Spinal cord (tissue), 10 donors: Measurements from ENCODE around the gene RNF11. TPM values are rescaled to one million over a fixed set of nuclear protein-coding genes. Genes with fewer than 3 reads are reported as not detected.
"Not testable (repeated sequence)": the region's sequence is repeated elsewhere in the genome, so short reads cannot be mapped to it uniquely, and the experiment has no call there.

Experiments
- DNase-seq, 6 donors: peaks; one replicate each; pipeline versions ENCODE4 v3.0.0 to v3.0.0-alpha.2; 2013 to 2015; ENCODE audit warnings: low spot score in 6 of 6, low read depth in 4 of 6
- H3K27ac ChIP-seq: one replicate; pipeline ENCODE4 v1.5.1; 2013; ENCODE audit warnings: low read depth, low read length, control low read depth
- H3K27me3 ChIP-seq: one replicate; pipeline ENCODE4 v1.6.1; 2013; ENCODE audit warnings: low read length; ENCODE audit not compliant: control insufficient read depth, insufficient read depth
- H3K36me3 ChIP-seq: one replicate; pipeline ENCODE4 v1.6.1; 2013; ENCODE audit warnings: low read length; ENCODE audit not compliant: control insufficient read depth, insufficient read depth
- H3K4me1 ChIP-seq: one replicate; pipeline ENCODE4 v1.6.1; 2013; ENCODE audit warnings: low read length; ENCODE audit not compliant: control insufficient read depth, insufficient read depth
- H3K4me3 ChIP-seq: one replicate; pipeline ENCODE4 v1.5.1; 2013; ENCODE audit warnings: low read depth, low read length, control low read depth
- H3K9me3 ChIP-seq: one replicate; pipeline ENCODE4 v1.6.1; 2013; ENCODE audit warnings: low read length; ENCODE audit not compliant: control insufficient read depth, insufficient read depth
- WGBS: methylation state at CpG from one replicate; pipeline ENCODE4 v1.1.5; 2013; ENCODE audit warnings: missing lambda C conversion rate; ENCODE audit not compliant: insufficient coverage; 5-methylcytosine and 5-hydroxymethylcytosine counted together
- polyA plus RNA-seq, 2 donors: library from polyadenylated mRNA; unstranded; fragments of 120-200 nt; gene quantifications; one replicate each; pipeline ENCODE4 v1.2.1, GENCODE V29; 2013; ENCODE audit not compliant: insufficient read length in 2 of 2
- total RNA-seq, 2 donors: library from RNA; depleted of rRNA in 1 of 2; stranded (reverse); fragments of 120-200 nt in 1 of 2; fragments of >200 nt in 1 of 2; gene quantifications; one replicate each; pipeline versions ENCODE4 v1.2.3 to v1.2.4, GENCODE V29; 2013 to 2014
- donor health status: healthy.

RNF11 gene
- total and polyA plus RNA-seq, 4 donors: 146 to 203 (median 173) TPM

DNA sequence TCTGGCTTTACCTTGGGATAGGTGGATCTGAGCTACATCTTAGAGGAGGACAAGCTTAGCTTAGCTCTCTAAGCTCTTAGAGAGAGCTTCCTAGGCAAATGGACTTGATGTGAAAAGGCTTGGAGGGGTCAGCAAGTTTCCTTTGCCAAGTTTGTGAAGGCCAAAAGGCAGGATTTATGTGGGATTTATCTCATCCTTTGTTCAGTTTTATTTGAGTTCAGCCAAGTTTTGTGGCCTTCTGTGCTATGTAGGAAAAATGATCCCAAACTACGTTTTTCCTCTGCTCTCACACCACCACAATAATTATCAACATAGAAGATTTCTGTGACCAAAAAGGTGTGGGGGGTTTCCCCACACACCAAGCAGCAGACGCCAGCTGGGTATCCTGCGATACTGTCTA, 26.0 kb upstream of the RNF11 start:
- H3K4me3 ChIP-seq: no peak overlapping the region
- no peaks in the 10 kb centered on the region for H3K27me3 ChIP-seq
- DNase-seq: no peak
- H3K36me3 ChIP-seq: no peaks in the 10 kb centered on the region
- no peak overlapping the region for H3K27ac ChIP-seq
- 85% methylated on average over 2 of the region's 3 CpGs for WGBS
- H3K4me1 ChIP-seq: no peaks in the 10 kb centered on the region
- H3K9me3 ChIP-seq: no peaks in the 10 kb centered on the region

DNA sequence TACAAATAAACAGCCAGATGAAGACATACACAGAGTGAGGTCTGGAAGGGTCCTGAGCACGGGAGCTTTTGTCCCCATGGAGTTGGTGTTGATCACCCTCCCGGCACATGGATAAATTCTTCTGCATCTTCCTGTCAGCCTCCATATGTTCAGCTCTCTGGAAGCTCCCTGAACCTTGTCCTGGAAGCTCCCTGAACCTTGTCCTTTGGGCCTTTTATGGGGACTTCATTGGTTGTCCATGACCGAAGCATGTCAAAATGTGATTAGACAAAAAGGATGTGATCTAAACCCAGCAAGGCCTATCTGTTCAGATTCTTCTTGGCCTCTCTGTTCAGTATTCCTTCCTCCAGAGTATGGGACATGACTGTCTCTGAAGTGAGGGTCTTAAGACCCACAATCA, 25.4 kb upstream of the RNF11 start:
- no peak for DNase-seq
- H3K27me3 ChIP-seq: no peaks in the 10 kb centered on the region
- no peaks in the 10 kb centered on the region for H3K4me1 ChIP-seq
- no peak overlapping the region for H3K27ac ChIP-seq
- H3K36me3 ChIP-seq: no peaks in the 10 kb centered on the region
- H3K4me3 ChIP-seq: no peak overlapping the region
- WGBS: no CpG with 5 or more reads among the region's 3 CpGs
- H3K9me3 ChIP-seq: no peaks in the 10 kb centered on the region

DNA sequence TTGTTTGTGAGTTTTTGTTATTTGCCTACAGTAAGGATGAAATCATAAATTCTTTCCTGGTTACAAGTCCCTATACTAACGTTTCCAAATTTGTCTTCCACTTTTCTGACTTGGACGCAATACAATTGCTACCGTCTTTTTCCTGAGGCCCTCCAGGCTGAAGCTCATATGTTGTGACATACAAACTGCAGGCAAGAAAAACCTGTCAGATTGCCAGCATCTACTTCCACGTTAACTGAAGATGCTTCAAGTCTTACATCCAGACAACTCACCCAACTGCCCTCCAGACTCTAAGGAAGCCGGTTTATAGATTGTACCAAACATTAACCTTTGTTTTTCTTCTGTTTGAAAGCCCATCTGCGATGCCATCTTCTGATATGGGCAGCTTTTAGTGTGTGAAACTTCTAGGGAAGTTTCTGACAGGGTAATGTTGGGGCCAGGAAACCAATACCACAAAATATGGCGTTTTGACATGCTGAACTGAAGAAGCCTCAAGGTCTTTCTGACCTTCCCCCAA, 21.4 kb upstream of the RNF11 start:
- H3K4me1 ChIP-seq: no peaks in the 10 kb centered on the region
- no peaks in the 10 kb centered on the region for H3K36me3 ChIP-seq
- 52% methylated on average over 5 of the region's 7 CpGs for WGBS
- H3K9me3 ChIP-seq: no peaks in the 10 kb centered on the region
- H3K27ac ChIP-seq: no peak overlapping the region
- no peak overlapping the region for H3K4me3 ChIP-seq
- no peak for DNase-seq
- no peaks in the 10 kb centered on the region for H3K27me3 ChIP-seq

DNA sequence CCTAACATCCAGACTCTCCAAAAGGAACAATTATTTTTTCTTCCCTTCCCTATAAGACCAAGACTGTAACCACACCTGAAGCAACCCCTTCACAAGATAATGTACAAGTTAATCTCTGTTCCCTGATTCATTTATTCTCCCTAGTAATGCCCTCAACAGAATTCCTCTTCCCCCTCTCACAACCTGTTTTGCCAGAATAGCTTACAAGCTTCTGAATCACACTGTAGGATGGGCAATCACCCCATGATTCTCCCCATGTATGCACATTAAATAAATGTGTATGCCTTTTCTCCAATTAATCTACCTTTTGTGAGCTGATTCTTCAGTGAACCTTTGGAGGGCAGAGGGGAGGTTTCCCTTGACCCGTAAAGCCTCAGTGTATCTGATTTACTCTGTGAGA, 20.9 kb upstream of the RNF11 start:
- DNase-seq: no peak
- no CpG with 5 or more reads among the region's 1 CpG for WGBS
- H3K4me1 ChIP-seq: no peaks in the 10 kb centered on the region
- H3K27ac ChIP-seq: no peak overlapping the region
- H3K9me3 ChIP-seq: no peaks in the 10 kb centered on the region
- no peaks in the 10 kb centered on the region for H3K27me3 ChIP-seq
- no peaks in the 10 kb centered on the region for H3K36me3 ChIP-seq
- H3K4me3 ChIP-seq: no peak overlapping the region

DNA sequence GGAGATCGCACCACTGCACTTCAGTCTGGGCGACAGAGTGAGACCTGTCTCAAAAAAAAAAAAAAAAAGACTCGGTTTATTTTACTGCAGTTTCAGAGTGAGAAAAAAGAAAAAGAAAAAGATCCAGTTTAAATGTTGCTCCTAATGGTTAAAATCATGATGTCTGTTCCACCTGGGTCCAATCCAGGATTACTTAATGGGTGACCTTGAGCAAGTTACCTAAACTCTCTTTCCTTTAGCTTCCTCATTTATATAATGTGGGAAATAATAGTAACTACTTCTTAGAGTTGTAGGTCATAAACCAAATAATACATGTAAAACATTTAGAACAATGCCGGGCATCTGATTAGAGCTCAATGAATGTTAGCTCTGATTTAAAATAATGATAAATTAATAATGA, 19.4 kb upstream of the RNF11 start:
- Histone ChIP-seq H3K27me3 (no peaks in the 10 kb centered on the region), H3K4me1 (no peaks in the 10 kb centered on the region), H3K4me3 (no peak overlapping the region), H3K9me3 (no peaks in the 10 kb centered on the region), H3K36me3 (no peaks in the 10 kb centered on the region), H3K27ac (no peak overlapping the region)
- no peak for DNase-seq
- 90% methylated on average over 1 of the region's 4 CpGs for WGBS

DNA sequence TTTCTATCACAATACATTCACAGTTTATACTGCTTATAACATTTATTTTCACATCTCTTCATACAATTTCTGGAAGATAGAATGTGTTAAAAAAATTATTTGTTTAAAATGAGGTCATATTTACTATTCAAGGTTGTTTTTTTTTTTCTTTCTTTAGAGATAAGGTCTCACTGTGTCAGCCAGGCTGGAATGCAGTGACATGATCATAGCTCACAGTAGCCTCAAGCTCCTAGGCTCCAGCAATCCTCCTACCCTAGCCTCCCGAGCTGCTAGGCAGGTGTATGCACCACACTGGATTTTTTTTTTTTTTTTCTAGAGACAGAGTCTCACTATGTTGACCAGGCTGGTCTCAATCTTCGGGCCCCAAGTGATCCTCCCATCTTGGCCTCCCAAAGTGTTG, 19.0 kb upstream of the RNF11 start:
- Histone ChIP-seq H3K4me1 (no peaks in the 10 kb centered on the region), H3K27ac (no peak overlapping the region)
- DNase-seq: no peak

DNA sequence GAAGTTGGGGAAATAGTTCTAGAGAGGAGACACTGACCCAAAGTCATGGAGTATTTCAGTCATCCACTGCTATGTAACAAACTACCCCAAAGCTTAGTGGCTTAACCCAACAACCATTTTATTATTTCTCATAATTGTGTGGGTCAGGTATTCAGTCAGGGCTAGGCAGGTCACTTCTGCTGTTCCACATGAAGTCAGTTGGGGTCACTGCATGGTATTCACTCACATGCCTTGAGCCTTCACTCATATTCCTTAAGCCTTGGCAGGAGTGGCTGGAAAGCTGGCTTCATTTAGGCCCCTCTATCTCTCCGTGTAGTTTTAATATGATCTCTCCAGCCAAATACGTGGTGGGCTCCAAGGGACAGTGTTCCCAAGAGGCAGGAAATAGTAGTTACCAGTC, 17.5 kb upstream of the RNF11 start:
- DNase-seq: no peak
- H3K9me3 ChIP-seq: no peaks in the 10 kb centered on the region
- WGBS: 100% methylated on average over 1 of the region's 2 CpGs
- no peaks in the 10 kb centered on the region for H3K36me3 ChIP-seq
- no peaks in the 10 kb centered on the region for H3K4me1 ChIP-seq
- no peaks in the 10 kb centered on the region for H3K27me3 ChIP-seq
- H3K4me3 ChIP-seq: no peak overlapping the region
- no peak overlapping the region for H3K27ac ChIP-seq

More for the DNA sequence above, 19.0 kb upstream of the RNF11 start:
- Histone ChIP-seq H3K4me3 (no peak overlapping the region), H3K36me3 (no peaks in the 10 kb centered on the region), H3K9me3 (no peaks in the 10 kb centered on the region), H3K27me3 (no peaks in the 10 kb centered on the region)
- WGBS: 86% methylated on average over 1 of the region's 2 CpGs

DNA sequence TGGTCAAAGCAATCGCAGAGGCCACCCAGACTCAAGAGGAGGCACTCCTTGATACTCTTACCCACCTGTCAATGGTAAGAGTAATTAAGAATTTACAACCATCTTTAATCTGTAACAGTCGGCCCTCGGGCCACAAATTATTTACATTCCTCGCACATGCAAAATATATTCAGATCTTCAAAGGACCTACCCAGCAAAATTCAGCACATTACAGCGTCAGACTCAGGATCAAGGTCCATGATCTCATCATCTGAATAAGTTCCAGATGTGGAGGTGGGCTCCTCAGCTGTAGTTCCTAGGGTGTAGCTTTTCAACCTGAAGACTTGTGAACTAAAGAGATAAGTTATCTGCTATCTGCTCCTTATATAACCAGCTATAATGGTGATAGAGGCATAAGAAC, 17.1 kb upstream of the RNF11 start:
- Histone ChIP-seq H3K27me3 (no peaks in the 10 kb centered on the region), H3K4me1 (no peaks in the 10 kb centered on the region), H3K27ac (no peak overlapping the region), H3K4me3 (no peak overlapping the region), H3K9me3 (no peaks in the 10 kb centered on the region), H3K36me3 (no peaks in the 10 kb centered on the region)
- DNase-seq: no peak
- 76% methylated on average over 4 of the region's 5 CpGs for WGBS

DNA sequence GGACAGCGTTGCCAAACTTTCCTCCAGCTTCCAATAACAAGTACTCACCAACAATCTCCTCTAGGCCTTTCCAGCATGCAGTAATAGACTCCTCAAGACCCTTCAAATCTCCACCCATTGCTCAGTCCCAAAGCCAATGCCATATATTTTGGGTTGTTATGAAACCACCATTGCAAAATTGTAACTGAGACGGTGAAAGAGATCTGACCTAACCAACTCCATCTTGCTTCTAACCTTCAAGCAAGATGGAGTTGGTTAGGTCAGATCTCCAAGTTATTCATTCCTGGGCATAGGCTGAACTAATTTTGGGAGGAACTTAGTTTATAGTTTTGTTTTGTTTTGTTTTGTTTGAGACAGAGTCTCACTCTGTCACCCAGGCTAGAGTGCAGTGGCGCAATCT, 14.5 kb upstream of the RNF11 start:
- H3K36me3 ChIP-seq, H3K27me3 ChIP-seq, H3K9me3 ChIP-seq, DNase-seq, H3K4me1 ChIP-seq, H3K4me3 ChIP-seq, H3K27ac ChIP-seq: not testable (repeated sequence)
- WGBS: 89% methylated on average over 1 of the region's 3 CpGs

DNA sequence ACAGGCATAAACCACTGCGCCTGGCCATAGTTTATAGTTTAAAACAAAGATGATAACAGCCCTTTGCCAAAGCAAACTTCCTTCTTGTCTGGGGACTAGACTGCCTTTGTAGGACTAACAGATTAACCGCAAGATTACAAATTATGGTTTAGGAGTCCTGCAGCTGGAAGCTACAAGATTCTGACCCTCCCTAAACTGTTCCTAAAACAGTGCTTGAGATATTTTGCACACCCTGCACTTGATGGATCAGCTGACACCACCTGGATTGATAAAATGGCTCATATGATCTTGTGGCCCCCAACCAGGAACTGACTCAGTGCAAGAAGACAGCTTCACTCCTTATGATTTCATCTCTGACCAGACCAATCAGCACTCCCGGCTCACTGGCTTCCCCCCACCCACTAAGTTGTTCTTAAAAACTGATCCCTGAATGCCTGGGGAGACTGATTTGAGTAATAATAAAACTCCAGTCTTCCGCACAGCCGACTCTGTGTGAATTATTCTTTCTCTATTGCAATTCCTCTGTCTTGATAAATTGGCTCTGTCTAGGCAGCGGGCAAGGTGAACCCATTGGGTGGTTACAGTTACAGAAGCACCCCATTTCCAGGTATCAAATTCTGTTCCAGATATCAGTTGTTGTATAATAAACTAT, 13.8 kb upstream of the RNF11 start:
- Histone ChIP-seq H3K36me3 (no peaks in the 10 kb centered on the region), H3K27ac (no peak overlapping the region), H3K4me1 (no peaks in the 10 kb centered on the region), H3K9me3 (no peaks in the 10 kb centered on the region), H3K27me3 (no peaks in the 10 kb centered on the region), H3K4me3 (no peak overlapping the region)
- no peak for DNase-seq
- 100% methylated on average over 1 of the region's 6 CpGs for WGBS
